CD4-positive, alpha-beta T cell treated with Interleukin-10 for 1 hour (primary cell): ENCODE results near the gene PFKFB3.
"Not testable (repeated sequence)": the region's sequence is repeated elsewhere in the genome, so short reads cannot be mapped to it uniquely, and the experiment has no call there.

Source experiments
- DNase-seq: peaks from one replicate; pipeline ENCODE4 v3.0.0-alpha.2; 2020

The PFKFB3 gene

DNA sequence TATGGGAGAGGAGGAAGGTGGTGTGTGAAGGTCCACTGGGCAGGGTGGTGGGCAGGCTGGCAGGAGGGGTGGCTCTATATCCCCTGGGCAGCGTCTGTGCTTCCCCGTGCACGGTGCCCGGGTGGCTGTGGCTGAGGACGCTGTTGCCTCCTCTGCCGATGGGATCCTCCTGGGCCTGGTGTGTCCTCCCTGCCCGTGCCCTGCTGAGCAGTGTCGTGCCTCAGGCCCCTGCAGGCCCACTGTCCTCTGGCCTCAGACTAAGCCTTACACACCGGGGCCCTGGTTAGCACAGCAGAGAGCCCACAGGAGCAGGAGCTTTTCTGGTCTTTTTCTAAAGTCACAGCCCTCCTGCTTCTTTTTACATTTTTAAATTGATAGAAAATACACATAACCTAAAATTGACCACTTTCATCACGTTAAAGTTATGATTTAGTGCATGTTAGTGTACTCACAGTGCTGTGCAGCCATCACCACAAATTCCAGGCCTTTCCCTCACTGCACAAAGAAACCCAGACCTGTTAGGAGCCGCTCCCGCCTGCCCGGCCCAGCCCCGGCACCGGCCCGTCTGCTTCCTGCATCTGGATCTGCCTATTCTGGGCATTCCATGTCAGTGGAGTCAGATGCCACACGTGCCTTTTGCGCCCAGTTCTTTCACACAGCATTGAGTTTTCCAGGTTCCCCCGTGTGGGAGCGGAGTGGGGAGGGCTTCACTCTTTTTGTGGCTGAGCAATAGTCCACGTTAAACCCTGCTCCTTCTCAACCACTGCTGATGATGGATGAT, 19.4 kb downstream of the PFKFB3 start:
- no peak for DNase-seq

DNA sequence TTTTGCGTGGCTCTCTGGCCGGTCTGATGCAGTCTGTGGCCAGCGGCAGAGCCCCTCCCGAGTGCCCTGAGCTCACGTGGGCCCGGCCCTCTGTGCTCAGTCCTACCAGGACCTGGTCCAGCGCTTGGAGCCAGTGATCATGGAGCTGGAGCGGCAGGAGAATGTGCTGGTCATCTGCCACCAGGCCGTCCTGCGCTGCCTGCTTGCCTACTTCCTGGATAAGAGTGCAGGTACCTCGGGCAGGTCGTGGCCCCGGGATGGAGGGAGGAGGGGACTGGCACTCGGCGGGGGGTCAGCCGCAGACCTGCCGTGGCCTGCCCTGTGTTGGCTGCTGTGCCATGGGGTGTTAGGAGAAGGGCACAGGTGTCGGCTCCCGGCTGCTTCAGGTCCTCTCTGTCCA, 20.0 kb downstream of the PFKFB3 start:
- DNase-seq = no peak

DNA sequence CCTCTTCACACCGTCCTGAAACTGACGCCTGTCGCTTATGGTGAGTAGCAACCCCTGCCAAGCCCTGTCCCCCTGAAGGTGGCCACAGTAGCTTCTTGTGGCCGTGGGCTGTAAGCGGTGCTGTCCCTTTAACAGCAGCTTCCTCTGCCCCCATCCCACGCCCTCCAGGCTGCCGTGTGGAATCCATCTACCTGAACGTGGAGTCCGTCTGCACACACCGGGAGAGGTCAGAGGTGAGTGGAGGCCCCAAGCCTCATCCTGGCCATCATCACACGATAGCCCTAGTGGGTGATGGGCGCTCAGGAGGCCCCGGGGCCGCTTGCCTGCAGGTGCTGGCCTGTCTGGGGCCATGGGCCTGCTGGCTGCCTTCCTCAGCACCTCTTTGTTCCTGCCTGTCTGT, 21.2 kb downstream of the PFKFB3 start:
- DNase-seq = no peak

DNA sequence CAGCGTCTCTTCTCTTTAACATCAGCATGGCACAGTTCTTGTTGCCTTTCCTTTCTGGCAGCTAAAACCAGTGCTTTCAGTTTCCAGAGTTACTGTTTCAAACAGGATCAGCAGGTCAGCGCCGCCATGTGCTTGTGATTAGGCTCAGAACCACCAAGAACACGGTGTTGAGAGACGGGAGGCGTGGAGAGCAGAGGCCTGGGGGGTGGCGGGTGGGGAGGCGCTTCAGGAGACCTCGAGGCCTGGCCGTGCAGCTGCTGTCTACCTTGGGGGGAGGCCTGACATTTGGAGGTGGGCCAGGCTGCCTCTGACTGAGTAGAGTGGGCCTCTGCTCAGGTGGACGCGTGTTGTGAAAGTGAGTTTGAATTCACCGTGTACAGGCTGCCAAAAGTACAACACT, 22.0 kb downstream of the PFKFB3 start:
- DNase-seq = no peak

DNA sequence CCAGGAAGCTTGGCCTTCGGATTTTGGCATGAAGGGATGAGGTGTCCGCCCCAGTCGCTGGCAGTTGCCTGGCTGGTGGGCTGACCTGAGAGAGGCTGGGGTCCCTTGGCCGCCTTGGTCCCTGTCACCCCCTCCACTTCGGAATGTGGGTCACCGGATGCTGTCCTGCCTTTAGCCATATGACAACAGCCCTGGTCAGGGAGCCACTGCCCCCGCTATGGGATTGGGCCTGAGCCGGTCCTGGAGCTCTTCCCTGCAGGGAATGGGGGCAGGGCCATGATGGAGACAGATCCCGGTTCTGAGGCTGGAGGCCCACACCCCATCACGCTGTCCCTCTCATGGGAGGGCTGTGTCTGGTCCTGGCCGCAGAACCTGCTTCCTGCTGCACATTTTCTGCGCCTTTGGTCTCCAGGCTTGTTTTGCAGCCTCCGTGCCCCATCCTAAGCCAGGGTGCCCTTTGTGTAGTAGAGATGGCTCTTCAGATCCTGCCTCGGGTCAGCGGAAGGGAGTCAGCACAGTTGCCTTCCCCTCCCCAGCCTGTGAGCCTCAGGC, 22.6 kb downstream of the PFKFB3 start:
- no peak for DNase-seq

DNA sequence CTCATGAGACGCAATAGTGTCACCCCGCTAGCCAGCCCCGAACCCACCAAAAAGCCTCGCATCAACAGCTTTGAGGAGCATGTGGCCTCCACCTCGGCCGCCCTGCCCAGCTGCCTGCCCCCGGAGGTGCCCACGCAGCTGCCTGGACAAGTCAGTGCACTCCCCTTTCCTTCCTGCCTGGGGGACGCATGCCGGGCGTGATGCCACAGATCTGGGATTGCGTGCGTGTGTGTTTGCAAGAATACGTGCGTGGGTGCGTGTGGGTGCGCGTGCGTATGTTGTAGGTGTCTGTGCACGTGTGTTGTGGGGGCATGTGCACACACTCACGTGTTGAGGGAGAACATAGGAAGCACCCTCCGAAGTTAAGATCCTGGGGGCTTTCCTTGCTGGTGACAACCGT, 23.5 kb downstream of the PFKFB3 start:
- no peak for DNase-seq

DNA sequence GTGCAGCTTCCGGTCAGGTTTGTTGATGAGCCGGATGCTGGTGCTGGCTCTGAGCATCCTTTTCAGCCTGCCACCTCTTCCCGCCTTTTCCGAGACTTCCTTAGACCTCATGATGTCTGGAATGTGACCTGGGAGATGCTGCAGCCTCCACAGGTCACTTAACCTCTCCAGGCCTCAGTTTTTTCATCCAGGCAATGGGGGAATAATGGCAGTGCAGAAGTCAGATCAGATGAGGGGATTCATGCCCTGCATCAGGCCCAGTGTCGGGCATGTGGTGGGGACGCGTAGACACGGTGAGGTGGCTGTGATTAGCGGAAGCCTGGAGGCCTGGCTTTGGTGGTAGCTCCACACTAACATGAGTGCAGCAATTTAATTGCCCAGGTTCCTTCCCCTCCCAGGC, 24.6 kb downstream of the PFKFB3 start:
- DNase-seq = no peak

DNA sequence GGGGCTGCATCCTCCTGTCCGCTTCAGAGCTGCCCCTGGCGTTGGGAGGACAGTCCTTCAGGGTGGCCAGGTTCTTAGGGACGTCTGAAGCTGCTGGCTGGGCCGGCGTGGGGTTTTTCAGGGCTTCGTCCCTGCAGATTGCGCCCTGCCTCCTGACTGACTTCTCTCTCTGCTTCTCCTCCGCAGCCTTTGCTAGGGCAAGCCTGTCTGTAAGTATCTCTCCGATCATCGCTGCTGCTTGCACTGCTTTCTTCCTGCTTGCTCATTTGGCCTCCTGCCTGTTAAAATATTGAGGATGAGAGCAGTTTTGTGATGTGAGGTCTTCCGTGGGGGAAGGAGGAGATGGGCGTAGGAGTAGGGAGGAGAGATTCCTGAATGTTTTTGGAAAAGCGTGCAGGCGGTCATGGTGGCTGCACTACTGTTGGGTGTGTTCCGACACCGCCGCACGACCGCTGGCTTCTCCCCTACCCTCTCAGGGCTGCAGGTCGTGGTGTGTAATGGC, 25.3 kb downstream of the PFKFB3 start:
- no peak for DNase-seq

DNA sequence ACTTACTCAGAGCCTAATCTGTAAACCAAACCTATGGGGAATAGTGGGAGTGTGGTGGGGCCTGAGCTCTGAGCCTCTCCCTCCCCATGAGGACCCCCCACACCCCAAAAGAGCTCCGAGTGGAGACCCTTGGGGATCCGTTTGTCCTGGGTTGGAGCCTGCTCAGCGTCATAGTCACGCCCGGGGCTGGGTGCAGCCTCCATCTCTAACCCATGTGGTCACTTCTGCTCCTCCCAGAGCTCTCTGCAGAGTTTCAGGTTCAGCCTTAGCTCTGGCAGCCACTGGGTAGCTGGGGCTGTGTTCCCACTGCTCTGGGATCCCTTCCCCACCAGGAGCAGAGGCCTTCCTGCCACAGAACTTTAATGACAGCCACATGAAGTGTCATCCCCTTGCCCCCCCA, 25.9 kb downstream of the PFKFB3 start:
- DNase-seq = no peak

DNA sequence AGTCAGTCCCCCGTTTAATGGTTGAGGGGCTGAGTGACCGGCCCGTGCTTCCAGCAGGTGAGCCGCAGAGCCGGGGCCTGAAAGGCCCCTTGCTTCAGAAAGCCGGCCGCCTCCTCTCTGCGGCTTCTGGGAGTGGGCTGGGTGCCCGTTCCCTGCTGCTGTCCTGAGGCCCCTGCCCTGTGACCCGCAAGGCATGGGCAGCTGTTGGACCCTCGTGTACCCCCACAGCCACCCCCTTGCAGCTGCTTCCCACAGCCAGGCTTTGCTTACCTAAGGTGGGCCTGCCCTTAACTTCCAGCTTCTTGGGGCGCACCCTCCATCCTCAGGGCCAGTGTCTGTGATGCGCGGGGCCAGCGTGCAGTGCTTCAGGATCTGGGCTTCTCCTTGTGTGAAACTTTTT, 26.6 kb downstream of the PFKFB3 start:
- no peak for DNase-seq

DNA sequence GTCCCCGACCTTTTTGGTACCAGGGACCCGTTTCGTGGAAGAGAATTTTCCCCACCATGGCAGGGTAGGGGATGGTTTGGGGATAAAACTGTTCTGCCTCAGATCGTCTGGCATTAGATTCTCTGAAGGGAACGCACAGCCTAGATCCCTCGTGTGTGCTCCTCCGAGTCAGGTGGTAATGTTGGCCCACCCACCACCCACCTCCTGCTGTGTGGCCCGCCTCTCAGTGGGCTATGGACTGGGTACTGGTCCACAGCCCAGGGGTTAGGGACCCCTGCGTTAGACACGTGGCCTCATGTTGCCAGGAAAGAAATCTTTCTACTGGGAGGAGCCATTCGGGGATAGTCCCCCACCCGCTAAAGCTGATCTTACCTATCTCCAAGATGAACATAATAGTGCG, 27.0 kb downstream of the PFKFB3 start:
- no peak for DNase-seq

DNA sequence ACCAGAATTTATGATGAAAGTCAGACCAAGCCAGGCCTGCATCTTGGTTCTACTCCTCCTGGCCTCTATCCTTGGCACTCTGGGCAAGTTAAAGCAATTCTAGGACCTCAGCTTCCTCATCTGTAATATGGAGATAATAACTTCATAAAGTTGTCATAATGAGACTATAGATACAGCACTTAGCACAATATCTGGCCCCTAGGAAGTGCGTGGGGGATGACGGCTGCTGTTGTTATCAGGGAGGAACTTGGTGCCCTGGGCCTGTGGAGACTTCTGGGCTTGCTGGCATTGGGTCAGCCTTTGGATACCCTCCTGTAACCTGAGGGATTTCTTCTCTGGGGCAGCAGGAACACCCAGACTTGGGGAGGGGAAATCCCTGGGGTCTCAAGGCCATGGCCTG, 27.6 kb downstream of the PFKFB3 start:
- DNase-seq = no peak

DNA sequence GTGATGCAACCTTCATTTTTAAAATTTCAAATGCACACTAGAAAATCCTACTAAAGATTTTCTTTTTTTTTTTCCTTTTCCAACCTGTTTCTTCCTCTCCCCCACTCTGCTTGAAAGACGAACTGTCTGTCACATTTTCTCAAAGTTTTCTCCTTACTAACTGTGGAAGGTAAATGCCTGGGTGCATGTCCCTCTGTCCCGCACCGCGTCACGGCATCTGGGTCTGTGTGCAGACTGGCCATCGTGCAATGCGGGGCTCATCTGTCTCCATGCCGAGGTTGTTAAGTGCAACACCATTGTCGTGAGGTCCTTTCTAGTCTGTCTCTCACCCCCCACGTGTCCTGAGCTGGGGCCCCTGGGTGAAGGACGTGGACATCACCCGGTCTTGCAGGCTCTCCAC, 28.4 kb downstream of the PFKFB3 start:
- DNase-seq = no peak

DNA sequence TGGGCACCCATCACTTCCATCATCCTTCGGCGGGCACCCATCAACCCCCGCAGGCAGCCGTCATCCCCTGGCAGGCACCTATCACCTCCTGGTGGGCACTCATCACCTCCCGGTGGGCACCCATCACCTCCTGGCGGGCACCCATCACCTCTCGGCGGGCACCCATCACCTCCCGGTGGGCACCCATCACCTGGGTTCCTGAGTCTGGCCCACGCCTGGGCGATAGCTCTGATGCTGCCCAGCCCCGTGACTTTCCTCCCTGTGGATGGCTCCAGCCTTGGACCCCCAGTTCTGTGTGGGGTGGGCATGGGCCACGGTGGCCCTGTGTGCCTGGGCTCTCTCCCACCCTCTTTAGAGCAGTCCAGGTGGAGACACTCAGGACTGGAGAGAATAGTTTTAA, 29.0 kb downstream of the PFKFB3 start:
- DNase-seq = no peak

DNA sequence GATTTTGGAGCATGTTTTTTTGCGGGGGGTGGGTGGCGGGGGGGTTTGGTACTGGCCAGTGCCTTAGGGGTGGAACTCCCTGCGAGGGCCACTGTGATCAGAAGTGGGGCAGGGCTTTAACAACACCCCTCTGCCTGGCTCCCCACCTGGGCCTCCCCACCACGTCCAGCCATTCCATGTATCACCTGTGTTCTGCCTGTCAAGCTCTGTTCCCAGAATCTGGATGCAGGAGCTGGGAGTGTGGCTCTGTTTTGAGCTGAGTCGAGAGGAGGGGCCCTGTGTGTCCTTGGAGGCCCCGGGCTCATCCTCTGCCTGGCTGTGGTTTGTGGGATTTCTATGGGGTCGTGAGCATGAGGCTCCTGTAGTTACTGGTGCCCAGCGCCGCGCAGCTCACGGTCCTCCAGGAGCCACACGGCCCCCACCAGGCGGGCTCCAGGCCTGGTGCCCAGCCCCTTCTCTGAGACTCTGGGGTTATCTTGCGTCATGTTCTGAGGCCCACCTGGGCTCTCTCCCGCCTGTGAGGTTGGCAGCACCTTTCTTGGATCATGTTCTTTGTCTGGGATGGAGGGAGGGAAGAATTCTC, 29.6 kb downstream of the PFKFB3 start:
- no peak for DNase-seq

DNA sequence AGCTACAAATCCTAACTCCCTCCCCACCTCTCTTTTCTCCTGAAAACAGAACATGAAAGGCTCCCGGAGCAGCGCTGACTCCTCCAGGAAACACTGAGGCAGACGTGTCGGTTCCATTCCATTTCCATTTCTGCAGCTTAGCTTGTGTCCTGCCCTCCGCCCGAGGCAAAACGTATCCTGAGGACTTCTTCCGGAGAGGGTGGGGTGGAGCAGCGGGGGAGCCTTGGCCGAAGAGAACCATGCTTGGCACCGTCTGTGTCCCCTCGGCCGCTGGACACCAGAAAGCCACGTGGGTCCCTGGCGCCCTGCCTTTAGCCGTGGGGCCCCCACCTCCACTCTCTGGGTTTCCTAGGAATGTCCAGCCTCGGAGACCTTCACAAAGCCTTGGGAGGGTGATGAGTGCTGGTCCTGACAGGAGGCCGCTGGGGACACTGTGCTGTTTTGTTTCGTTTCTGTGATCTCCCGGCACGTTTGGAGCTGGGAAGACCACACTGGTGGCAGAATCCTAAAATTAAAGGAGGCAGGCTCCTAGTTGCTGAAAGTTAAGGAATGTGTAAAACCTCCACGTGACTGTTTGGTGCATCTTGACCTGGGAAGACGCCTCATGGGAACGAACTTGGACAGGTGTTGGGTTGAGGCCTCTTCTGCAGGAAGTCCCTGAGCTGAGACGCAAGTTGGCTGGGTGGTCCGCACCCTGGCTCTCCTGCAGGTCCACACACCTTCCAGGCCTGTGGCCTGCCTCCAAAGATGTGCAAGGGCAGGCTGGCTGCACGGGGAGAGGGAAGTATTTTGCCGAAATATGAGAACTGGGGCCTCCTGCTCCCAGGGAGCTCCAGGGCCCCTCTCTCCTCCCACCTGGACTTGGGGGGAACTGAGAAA, 30.4 kb downstream of the PFKFB3 start:
- DNase-seq = no peak

DNA sequence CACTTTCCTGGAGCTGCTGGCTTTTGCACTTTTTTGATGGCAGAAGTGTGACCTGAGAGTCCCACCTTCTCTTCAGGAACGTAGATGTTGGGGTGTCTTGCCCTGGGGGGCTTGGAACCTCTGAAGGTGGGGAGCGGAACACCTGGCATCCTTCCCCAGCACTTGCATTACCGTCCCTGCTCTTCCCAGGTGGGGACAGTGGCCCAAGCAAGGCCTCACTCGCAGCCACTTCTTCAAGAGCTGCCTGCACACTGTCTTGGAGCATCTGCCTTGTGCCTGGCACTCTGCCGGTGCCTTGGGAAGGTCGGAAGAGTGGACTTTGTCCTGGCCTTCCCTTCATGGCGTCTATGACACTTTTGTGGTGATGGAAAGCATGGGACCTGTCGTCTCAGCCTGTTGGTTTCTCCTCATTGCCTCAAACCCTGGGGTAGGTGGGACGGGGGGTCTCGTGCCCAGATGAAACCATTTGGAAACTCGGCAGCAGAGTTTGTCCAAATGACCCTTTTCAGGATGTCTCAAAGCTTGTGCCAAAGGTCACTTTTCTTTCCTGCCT, 31.1 kb downstream of the PFKFB3 start:
- DNase-seq = no peak

DNA sequence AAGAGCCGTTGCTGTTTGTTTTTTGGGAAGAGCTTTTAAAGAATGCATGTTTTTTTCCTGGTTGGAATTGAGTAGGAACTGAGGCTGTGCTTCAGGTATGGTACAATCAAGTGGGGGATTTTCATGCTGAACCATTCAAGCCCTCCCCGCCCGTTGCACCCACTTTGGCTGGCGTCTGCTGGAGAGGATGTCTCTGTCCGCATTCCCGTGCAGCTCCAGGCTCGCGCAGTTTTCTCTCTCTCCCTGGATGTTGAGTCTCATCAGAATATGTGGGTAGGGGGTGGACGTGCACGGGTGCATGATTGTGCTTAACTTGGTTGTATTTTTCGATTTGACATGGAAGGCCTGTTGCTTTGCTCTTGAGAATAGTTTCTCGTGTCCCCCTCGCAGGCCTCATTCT, 31.6 kb downstream of the PFKFB3 start:
- DNase-seq = no peak

DNA sequence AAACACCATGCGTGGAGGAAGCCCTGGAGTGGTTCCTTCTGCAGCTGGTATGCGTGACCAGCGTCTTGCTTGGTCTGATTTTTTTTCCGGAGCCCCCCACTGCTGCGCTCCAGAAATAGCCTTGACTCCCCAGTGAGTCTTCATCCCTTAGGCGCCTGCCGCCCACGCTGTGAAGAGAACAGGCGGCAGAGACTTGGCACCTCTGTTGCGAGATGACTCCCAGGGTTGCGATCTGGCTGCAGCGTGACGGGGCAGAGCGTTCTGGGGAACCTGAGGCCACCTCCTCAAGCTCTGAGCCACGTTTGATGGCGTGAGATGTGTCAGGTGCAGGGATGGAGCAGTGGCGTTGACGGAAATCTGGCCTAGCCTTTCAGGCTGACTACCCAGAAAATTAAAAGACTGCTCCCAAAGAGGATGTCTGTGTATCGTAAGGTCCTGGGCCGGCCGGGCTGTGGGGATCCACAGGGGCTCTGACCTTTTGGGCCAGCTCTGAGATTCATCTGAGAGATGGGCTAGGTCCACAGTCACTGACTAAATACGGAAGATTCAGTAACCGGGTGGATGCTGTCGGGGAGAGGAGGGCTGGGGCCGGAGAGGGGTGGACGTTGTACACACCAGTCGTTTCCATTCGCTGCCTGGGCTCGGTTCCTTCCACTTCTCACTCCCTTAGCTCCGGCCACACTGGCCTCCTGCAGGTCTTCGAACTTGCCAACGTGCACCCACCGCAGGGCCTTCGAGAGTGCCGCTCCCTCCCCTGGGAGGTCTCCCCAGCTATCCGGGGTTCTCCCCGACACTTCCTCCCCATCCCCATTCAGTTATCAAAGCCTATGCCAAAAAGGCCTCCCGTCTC, 33.8 kb downstream of the PFKFB3 start:
- DNase-seq = no peak

DNA sequence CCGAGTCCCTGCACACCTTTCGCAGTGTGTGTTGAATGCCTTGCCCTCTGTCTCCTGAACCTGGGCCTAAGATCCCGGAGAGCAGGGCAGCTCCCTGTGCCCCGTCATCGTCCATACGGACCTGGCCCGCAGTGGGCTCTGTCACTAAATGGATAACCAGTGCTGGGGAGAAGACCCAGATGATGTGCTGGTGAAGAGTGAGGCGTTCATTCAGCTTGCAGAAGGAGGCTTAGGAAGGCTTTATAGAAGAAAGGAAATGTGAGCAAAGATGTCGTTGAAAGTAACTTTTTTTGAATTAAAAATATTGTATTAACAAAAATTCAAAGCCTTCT, 34.4 kb downstream of the PFKFB3 start:
- DNase-seq = no peak

DNA sequence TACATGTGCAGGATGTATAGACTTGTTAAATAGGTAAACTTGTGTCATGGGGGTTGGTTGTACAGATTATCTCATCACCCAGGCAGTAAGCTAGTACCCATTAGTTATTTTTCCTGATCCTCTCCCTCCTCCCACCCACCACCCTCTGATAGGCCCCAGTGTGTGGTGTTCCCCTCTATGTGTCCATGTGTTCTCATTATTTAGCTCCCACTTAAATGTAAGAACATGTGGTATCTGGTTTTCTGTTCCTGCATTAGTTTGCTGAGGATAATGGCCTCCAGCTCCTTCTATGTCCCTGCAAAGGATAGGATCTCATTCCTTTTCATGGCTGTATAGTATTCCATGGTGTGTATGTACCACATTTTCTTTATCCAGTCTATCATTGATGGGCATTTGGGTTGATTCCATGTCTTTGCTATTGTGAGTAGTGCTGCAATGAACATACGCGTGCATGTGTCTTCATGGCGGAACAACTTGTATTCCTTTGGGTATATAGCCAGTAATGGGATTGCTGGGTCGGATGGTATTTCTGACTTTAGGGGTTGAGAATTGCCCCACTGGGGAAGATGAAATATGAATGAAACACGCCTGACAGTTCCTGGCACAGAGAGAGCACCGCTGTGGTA, 36.0 kb downstream of the PFKFB3 start:
- not testable (repeated sequence) for DNase-seq
